Measurements from ENCODE around the gene SIM1. TPM values are rescaled to one million over a fixed set of nuclear protein-coding genes. Genes with fewer than 3 reads are reported as not detected.

Gene SIM1
- total RNA-seq, 1 experiment from 2014 or later: not detected

DNA sequence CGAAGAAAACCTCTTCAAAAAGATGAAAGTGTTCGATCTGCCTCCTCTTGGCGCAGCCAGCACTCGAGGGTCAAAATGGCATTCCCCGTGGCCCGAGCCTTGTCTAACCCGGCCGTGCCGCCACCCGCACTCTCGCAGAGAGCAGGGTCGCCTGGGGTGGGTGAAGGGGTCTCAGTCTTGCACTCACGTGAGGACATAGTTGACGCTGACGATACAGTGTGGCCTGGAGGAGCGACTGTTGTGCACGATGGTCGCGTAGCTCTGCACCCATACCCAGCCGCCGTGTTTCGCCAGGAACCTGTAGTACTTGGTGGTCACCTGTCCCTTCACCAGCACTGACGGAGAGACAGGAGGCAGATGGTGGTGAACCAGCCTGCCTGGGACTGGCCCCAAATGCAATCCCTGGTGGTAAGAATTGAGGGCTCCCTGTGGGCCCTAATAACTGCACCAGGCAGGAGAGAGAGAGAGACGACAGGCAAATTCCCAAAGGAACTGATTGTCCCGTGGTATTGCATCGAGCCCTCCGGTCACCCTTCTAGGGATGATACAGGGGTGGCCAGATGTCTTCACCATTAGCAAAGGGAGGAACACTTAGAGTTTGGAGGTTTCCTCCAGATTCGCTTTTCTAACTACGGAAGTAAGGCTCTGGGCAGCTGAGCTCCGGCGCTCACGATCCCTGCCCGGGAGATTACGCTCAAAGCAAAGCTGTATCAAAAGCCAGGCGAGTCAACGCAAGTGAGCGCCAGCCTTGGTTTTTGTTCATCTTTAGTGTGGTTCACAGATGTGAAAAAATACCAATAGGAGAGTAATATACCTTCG, 17.4 kb downstream of the SIM1 start:
- in situ Hi-C loops (cut with HindIII; ENCODE audit: low pct_unique_long_range_greater_than_20kb, low sequenced_read_pairs): no loop called here
- DNase-seq (ENCODE audit: low read depth, low spot score): no peak

DNA sequence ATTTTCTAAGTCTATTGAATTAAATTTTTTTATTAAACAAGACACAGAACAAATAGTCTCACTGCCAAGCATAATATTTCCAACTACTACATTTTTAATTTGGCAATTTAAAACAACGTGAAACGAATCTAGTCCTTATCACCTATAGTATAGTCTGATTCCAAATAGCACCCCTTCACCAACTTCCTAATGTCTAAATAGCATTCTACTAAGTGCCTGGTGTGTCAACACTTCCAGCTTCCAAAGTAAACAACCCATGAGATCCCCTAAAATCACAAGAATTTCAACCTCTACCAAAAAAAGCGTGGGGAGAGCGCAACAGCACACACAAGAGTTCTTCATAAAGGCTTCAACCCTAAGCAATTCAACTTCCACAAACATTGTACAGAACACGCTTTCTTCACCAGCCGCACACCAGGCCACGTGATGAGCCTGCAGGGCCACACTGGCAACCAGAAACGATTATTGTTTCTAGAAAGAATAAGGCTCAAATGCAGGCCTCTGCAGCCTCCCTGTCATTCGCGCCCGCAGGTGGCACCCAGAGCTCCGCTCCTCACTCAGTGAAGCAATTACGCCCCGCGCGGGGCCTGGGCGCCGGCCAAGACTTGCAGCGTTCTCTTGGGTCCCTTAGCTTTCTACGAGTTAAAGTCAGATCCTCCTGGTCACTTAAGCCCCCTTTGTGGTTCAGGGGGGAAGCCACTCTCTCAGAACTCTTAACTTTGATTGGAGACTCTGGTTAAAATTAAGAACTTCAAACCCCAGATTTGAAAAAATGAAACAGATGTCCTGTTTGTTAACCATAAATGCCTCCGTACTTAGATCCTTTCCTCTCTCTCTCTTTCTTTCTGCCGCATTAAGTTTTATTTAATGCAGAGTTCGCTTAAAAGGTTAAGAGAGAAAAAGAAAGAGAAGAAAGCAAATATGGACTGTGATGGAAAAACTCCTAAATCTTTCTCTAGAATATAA, 18.3 kb downstream of the SIM1 start:
- DNase-seq (ENCODE audit: low read depth, low spot score): no peak
- in situ Hi-C loops (cut with HindIII; ENCODE audit: low pct_unique_long_range_greater_than_20kb, low sequenced_read_pairs): no loop called here

DNA sequence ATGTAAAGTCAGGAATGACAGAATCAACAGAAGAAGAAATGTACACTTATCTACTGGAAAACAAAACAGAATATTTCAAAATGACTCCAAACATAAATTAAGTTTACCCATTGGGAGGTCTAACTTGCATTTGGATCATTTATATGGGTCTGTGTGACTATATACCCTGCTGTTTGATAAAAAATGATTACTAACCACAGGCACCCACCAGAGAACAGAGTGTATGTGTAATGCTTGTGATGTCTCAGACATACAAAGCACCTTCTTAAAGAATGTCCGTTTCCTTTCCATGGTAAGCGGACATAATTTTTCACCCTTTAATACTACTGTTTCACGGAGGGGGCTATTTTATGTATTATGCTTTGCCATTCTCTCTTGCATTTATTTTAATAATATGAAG, 19.2 kb downstream of the SIM1 start:
- no peak for DNase-seq (ENCODE audit: low read depth, low spot score)
- in situ Hi-C loops (cut with HindIII; ENCODE audit: low pct_unique_long_range_greater_than_20kb, low sequenced_read_pairs): no loop called here

DNA sequence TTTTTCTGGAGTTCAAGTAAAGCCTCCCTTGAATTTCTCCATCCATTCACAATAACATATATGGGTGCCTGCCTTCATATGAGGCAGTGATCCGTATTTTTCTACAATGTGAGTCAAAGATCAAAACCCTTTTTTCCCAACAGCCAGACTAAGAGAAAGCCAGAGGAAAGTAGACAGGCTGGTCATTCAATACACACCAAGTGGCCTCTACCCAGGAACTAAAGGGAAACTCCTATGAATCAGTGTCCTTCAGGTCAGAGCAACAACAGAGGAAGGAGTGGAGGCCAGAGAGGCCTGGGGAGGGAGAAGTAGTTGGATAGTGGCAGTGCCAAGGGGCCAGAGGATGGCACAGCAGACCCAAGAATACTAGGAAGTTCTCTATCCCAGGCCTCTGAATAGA, 23.8 kb downstream of the SIM1 start:
- in situ Hi-C loops (cut with HindIII; ENCODE audit: low pct_unique_long_range_greater_than_20kb, low sequenced_read_pairs): no loop called here
- no peak for DNase-seq (ENCODE audit: low read depth, low spot score)

DNA sequence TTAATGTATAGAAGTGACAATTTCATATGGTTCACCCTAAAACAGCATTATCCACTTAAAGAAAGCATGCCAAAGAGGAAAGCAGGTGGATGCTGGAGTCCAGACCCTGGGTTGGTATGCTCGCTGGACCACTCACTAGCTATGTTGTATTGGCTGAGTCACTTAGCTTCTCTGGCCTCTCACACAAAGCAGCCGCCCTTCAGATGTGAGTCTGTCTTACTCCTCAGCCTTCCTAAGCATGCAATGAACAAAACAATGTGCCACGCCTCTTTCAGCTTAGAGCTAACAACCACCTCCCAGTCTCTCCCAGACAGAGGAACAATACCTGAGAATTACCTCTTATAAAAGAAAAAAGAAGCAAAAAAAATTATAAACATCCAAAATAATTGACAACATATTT, 29.4 kb downstream of the SIM1 start:
- no peak for DNase-seq (ENCODE audit: low read depth, low spot score)
- in situ Hi-C loops (cut with HindIII; ENCODE audit: low pct_unique_long_range_greater_than_20kb, low sequenced_read_pairs): no loop called here

DNA sequence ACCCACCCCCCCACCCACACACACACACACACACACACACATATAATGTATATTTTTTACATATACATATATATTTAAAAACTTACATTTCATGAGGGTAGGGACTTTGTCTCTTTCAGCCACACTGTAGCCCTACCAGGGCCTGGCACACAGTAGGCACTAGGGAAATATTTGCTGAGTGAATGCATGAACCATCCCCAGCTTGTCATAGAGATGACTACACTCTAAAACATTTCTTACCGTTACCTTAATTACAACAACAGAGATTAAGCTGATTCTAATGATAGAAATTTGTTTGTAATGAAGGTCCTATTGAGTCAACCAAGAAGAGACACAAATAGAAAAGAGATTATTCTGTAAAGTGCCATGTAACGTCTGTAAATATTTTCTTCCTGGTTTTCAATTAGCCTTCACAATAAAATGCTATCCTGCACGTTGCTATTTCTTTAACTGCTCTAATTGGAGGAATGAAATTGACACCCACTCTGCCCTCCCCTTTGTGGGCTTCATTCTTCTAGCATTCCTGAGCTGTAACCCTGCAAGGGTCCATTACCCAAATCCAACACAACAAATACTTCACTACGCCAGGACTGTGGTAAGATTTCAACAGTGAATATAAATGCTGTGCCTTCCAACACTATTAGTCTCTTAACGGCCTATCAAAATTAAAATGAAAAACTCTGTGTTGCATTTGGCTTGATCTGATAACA, 30.8 kb downstream of the SIM1 start:
- DNase-seq (ENCODE audit: low read depth, low spot score): no peak
- in situ Hi-C loops (cut with HindIII; ENCODE audit: low pct_unique_long_range_greater_than_20kb, low sequenced_read_pairs): no loop called here

DNA sequence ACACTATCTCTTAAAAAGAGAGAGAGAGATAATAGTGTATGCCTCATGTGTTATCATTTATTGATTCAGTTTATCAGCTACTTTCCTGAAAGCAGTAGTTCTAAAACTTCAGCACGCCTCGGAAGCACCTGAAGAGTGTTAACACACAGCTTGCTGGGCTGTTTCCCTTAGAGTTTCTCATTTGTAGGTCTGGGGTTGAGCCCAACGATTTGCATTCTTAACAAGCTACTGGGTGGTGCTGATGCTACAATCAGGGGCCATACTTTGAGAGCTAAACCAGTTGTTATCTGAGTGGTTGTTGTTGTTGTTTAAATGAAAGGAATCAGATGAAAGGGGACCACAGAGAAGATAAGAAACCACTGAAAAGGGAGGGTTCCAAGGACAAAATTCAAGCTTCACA, 32.6 kb downstream of the SIM1 start:
- in situ Hi-C loops (cut with HindIII; ENCODE audit: low pct_unique_long_range_greater_than_20kb, low sequenced_read_pairs): no loop called here
- no peak for DNase-seq (ENCODE audit: low read depth, low spot score)

DNA sequence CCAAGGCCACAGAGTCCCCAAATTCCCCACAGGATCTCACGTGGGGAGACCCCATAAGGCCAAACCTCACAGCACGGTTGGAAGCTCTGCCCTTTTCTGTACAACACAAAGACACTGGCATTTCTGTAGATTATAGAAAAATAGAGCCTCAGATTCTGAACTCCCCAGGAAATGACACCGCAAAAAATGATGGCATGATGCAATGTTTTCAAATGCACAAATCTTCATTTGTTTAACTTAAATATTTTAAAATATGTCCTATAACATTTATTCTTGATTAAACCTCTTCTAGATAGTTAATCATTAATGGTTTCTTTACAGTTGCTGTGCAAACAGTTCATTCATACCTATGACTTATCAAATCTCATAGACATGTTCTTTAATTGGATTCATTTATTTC, 33.8 kb downstream of the SIM1 start:
- in situ Hi-C loops (cut with HindIII; ENCODE audit: low pct_unique_long_range_greater_than_20kb, low sequenced_read_pairs): no loop called here
- DNase-seq (ENCODE audit: low read depth, low spot score): no peak

DNA sequence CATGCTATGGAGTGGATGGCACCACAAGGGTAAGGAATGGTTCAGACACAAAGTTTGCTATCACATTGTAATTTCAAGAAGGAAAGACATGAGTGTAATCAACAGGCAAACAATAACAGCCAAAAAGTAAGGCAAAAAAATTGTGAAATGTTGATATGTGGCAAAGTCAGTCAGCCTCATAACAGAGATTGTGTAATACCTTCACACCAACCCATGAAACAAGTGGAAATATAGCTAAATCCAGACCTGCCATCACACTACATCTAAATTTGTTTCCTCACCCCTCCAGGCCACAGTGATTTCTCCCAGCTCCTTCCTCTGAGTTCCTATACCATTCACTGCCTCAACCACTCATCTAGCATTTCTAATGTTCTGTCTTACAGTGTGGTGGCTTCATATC, 37.3 kb downstream of the SIM1 start:
- in situ Hi-C loops (cut with HindIII; ENCODE audit: low pct_unique_long_range_greater_than_20kb, low sequenced_read_pairs): no loop called here
- no peak for DNase-seq (ENCODE audit: low read depth, low spot score)

DNA sequence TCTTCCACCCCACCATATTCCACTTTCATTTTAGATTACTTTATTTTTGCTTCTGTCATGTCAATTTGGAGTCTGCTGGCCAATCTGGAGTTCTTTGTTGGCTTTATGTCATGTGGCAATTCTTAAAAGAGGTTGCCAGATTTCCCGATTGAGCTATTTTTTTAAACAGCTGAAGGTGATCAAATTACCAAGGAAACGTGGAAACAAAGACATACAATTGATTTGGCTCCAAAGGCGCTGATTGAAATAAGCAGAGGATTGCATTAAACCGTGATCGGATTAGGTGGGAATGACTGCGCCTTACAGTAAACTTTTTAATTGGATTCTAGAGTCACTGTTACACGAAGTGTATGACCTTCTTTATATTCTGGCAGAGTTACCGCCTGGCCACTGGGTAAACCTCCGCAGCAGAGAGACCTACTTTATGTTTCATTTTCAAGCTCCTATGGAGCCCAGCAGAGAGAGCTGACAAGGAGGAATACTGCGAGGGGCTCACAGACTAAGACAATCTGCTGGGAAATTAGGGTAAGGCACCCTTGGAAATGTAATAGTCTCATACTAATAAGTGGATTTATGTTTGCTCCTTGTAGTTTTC, 37.9 kb downstream of the SIM1 start:
- in situ Hi-C loops (cut with HindIII; ENCODE audit: low pct_unique_long_range_greater_than_20kb, low sequenced_read_pairs): no loop called here
- DNase-seq (ENCODE audit: low read depth, low spot score): no peak

DNA sequence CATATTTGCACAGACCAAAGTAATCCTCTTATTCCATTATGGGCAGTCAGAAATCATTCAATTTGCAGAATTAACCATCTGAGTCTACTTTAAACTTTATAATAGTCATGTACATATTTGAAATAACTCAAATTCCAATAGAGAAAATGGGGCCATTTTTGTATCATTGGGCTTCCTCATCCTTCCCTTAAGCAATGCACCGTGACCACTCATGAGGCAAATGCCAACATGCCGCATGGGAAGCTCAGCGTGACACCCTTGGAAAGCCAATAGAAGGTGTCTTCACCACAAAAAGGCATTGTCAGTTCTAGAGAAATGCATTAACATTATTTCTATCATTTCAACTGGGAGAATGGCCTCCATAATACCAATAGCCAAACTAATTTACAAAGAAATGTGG, 38.5 kb downstream of the SIM1 start:
- in situ Hi-C loops (cut with HindIII; ENCODE audit: low pct_unique_long_range_greater_than_20kb, low sequenced_read_pairs): no loop called here
- DNase-seq (ENCODE audit: low read depth, low spot score): peak; percentile 47

DNA sequence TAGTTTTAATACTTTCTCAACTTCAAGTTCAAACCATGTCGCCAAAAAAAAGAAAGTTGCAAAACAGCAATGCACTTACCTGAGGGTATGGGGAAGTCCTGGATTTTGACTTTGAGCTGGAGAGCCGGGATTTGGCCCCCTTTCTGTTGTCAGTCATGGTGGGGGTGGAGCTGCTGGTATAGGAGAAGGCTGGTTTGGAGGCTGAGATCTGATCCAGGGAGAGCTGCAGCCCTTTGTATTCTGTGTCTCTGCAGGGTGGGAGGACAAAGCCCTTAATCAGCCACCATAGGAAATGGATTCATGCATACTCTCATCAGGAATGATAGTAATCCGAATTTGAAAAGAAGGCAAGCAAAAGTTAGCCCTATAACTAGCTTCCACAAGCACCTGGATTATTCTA, 44.0 kb downstream of the SIM1 start:
- in situ Hi-C loops (cut with HindIII; ENCODE audit: low pct_unique_long_range_greater_than_20kb, low sequenced_read_pairs): no loop called here
- no peak for DNase-seq (ENCODE audit: low read depth, low spot score)

DNA sequence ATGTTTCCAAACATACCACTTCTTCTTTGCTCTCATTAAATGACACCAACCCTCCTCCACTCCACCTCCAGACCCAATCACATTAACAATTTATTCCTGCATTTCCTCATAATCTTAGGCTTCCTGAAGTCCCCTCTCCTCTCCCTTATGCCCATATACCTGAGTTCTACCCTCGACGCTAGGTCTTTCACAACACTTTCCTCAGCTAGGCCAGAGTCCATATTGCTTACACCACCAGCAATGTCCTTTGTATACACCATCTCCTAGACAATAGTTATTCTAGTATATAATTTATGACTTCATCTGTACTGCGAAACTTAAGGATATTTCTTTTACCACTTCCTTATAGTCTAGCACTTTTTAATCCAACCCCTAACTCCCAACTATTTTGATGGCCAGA, 47.7 kb downstream of the SIM1 start:
- no peak for DNase-seq (ENCODE audit: low read depth, low spot score)
- in situ Hi-C loops (cut with HindIII; ENCODE audit: low pct_unique_long_range_greater_than_20kb, low sequenced_read_pairs): no loop called here

DNA sequence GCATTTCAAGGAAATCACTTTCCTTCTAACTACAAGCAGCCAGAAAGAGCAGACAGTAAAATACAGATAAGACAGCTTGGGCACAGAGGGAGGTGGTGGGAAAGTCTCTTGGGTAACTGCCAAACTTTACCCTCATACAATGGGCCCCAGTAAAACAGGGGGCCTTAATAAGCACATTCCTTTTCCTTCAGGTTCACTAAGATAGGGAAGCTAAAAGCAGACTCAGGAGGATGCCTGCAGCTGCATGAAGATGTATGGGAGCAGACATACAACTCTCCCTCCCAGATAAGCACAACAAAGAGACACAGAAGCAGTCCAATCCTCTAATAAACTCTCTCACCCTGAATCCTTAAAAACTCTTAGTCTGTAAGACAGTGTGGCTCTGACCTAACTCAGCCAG, 49.0 kb downstream of the SIM1 start:
- in situ Hi-C loops (cut with HindIII; ENCODE audit: low pct_unique_long_range_greater_than_20kb, low sequenced_read_pairs): no loop called here
- DNase-seq (ENCODE audit: low read depth, low spot score): no peak

DNA sequence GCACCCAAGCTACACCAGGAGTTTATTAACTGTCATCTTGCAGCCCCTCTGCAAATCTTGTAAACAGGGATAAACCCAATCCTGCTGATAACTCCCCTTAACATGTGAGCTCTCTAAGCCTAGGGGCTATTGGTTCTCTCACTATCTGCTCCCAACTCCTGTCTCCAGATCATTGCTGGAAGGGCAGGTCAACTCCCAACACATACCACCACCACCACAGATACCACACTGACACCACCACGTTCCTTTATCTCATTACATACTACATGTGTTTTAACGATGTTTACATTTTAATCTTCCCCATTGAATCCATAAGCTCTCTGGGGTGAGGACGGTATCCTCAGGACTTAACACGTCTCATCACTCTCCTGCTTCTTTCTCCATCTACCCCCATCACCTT, 51.8 kb downstream of the SIM1 start:
- DNase-seq (ENCODE audit: low read depth, low spot score): no peak
- in situ Hi-C loops (cut with HindIII; ENCODE audit: low pct_unique_long_range_greater_than_20kb, low sequenced_read_pairs): no loop called here

DNA sequence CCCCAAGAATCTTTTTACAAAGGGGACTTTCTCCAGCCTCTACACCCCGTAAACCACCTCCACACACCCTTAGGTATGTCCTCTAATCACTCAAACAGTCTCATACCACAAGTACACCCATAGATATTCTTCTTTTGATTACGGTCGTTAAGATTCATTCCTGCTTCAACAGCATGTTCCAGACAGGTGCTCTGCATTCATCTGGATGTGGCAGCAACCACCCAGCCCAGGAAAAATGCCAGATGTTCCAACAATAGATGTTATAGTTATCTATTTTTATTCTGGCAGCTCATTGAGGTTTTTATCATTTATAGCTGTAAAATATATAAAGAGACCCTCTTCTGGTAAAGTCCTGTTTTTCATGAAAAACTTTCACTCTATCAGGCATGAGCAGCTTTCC, 60.7 kb downstream of the SIM1 start:
- in situ Hi-C loops (cut with HindIII; ENCODE audit: low pct_unique_long_range_greater_than_20kb, low sequenced_read_pairs): no loop called here

DNA sequence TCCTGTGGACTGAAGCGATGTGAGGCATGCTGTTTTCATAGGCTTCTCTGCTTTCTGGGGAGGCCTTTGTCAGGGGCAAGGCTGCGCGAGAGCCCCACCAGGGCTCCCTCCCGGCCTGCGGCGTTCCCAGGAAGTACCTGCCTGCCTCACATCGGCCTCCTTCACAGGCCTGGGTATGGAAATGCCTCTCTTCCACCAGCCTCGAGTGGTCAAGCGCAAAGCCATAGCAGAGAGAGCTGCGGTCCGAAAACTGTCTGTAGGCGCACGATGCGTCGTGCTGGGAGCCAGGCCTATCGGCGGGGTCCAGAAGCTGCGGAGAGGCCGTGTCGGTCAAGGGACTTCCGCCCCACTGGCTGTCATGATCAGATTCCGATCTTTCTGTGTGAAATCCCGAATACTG, 71.2 kb downstream of the SIM1 start:
- in situ Hi-C loops (cut with HindIII; ENCODE audit: low pct_unique_long_range_greater_than_20kb, low sequenced_read_pairs): no loop called here
- no peak for DNase-seq (ENCODE audit: low read depth, low spot score)

More for the DNA sequence above, 60.7 kb downstream of the SIM1 start:
- DNase-seq (ENCODE audit: low read depth, low spot score): no peak

DNA sequence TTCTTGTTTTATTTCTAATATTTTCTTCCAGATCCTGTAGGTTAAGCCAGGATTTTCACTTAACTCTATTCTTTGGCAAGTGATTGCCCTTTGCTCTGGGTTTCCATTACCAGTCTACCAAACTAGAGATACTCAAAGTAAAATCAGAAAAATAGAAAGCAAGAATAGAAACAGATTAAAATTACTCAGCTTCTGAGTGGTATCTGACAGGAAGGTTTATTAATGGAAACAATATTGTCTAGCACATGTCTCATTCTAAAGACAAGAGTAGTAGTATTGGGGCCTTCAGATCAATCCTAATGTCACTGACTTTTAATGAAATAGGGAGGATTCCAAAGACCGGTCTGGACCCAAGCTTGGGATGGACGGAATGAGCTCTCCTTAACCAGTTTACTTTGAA, 72.3 kb downstream of the SIM1 start:
- DNase-seq (ENCODE audit: low read depth, low spot score): no peak
- in situ Hi-C loops (cut with HindIII; ENCODE audit: low pct_unique_long_range_greater_than_20kb, low sequenced_read_pairs): no loop called here
